IMR-90 (cell line): ENCODE measurements around the gene SAMD11. TPM values are rescaled to one million over a fixed set of nuclear protein-coding genes. Genes with fewer than 3 reads are reported as not detected.
"Not testable (repeated sequence)": the region's sequence is repeated elsewhere in the genome, so short reads cannot be mapped to it uniquely, and the experiment has no call there.

Experiments used
- ATAC-seq: fragments of 200-7000 bp; cut with Tn5 transposase; 2 replicates; pipeline ENCODE4 v1.9.1; 2020; ENCODE audit warnings: low read depth, mild to moderate bottlenecking, moderate library complexity
- BruUV-seq: library from RNA; stranded (reverse); fragments of 400-500 nt; replicated peaks from 2 replicates; lab custom pipeline; 2021; lab: Mats Ljungman, UMichigan
- CTCF ChIA-PET: fragments of 300-600 bp; formaldehyde crosslinking; extraction: SDS; loops from one replicate; lab custom pipeline; 2021; ENCODE audit warnings: antibody characterized with exemption; lab: Yijun Ruan, JAX
- POLR2A ChIA-PET: fragments of 300-600 bp; sonication (Branson Sonifier 250); formaldehyde crosslinking; loops from one replicate; lab custom pipeline; 2022; ENCODE audit warnings: antibody characterized with exemption; ENCODE audit not compliant: unreplicated experiment; lab: Charles Lee
- DNase-seq: peaks from one replicate; pipeline ENCODE4 v3.0.0; 2013
- H2AFZ ChIP-seq: replicated peaks from 2 replicates; pipeline ENCODE3; 2013; ENCODE audit warnings: low read length, mild to moderate bottlenecking; ENCODE audit not compliant: poor library complexity
- H2AK5ac ChIP-seq: 2 replicates; pipeline ENCODE4 v1.6.1; 2013; ENCODE audit warnings: low read depth, low read length, inconsistent platforms
- H2AK9ac ChIP-seq: replicated peaks from 2 replicates; pipeline ENCODE3; 2013; ENCODE audit warnings: mild to moderate bottlenecking, low read depth, low read length, moderate library complexity; ENCODE audit not compliant: poor library complexity
- H2BK120ac ChIP-seq: 2 replicates; pipeline ENCODE4 v1.6.1; 2013; ENCODE audit warnings: low read depth, low read length, inconsistent platforms
- H2BK15ac ChIP-seq: 3 replicates; pipeline ENCODE4 v1.6.1; 2013; ENCODE audit warnings: low read depth, low read length, inconsistent platforms
- H2BK20ac ChIP-seq: 2 replicates; pipeline ENCODE4 v1.6.1; 2013; ENCODE audit warnings: low read depth, mild to moderate bottlenecking, inconsistent platforms, low read length, moderate library complexity
- H2BK5ac ChIP-seq: 2 replicates; pipeline ENCODE4 v1.6.1; 2013; ENCODE audit warnings: mild to moderate bottlenecking, low read depth, low read length, inconsistent platforms; ENCODE audit not compliant: poor library complexity, severe bottlenecking
- H3K14ac ChIP-seq: replicated peaks from 2 replicates; pipeline ENCODE4 v1.6.1; 2013; ENCODE audit warnings: low read depth, low read length, inconsistent platforms
- H3K18ac ChIP-seq: 2 replicates; pipeline ENCODE4 v1.6.1; 2013; ENCODE audit warnings: low read depth, low read length, control low read depth
- H3K23ac ChIP-seq: 2 replicates; pipeline ENCODE4 v1.6.1; 2013; ENCODE audit warnings: low read depth, low read length, inconsistent platforms
- H3K27ac ChIP-seq: 2 replicates; pipeline ENCODE4 v1.5.1; 2013; ENCODE audit warnings: mild to moderate bottlenecking, control low read depth, low read length; ENCODE audit not compliant: insufficient read depth
- H3K27me3 ChIP-seq: 2 replicates; pipeline ENCODE4 v1.6.1; 2013; ENCODE audit warnings: low read length; ENCODE audit not compliant: control insufficient read depth, insufficient read depth
- H3K36me3 ChIP-seq: 2 replicates; pipeline ENCODE4 v1.6.1; 2013; ENCODE audit warnings: low read length, mixed read lengths; ENCODE audit not compliant: control insufficient read depth, insufficient read depth
- H3K4ac ChIP-seq: 2 replicates; pipeline ENCODE4 v1.6.1; 2013; ENCODE audit warnings: low read depth, low read length, inconsistent platforms
- H3K4me1 ChIP-seq: 2 replicates; pipeline ENCODE4 v1.6.1; 2013; ENCODE audit warnings: low read length, mixed read lengths; ENCODE audit not compliant: control insufficient read depth, insufficient read depth
- H3K4me2 ChIP-seq: 2 replicates; pipeline ENCODE4 v1.6.1; 2013; ENCODE audit warnings: low read depth, mild to moderate bottlenecking, control low read depth, low read length, moderate library complexity
- H3K4me3 ChIP-seq: 2 replicates; pipeline ENCODE4 v1.5.1; 2013; ENCODE audit warnings: low read depth, mild to moderate bottlenecking, control low read depth, low read length, moderate library complexity; ENCODE audit not compliant: insufficient read depth
- H3K56ac ChIP-seq: 2 replicates; pipeline ENCODE4 v1.6.1; 2013; ENCODE audit warnings: low read length, inconsistent platforms; ENCODE audit not compliant: insufficient read depth; ENCODE audit errors: extremely low read depth
- H3K79me1 ChIP-seq, 2 experiments: 2 replicates each; pipeline ENCODE4 v1.6.1; 2013; ENCODE audit warnings: low read length in 2 of 2, inconsistent platforms in 1 of 2, low read depth in 1 of 2
- H3K9ac ChIP-seq: 2 replicates; pipeline ENCODE4 v1.6.1; 2013; ENCODE audit warnings: low read depth, low read length, control low read depth
- H3K9me1 ChIP-seq: 2 replicates; pipeline ENCODE4 v1.6.1; 2013; ENCODE audit warnings: low read length, inconsistent platforms; ENCODE audit not compliant: insufficient read depth
- H3K9me3 ChIP-seq: 2 replicates; pipeline ENCODE4 v1.6.1; 2013; ENCODE audit warnings: low read length; ENCODE audit not compliant: control insufficient read depth, insufficient read depth
- H4K20me1 ChIP-seq: 2 replicates; pipeline ENCODE4 v1.6.1; 2013; ENCODE audit warnings: low read length, inconsistent platforms; ENCODE audit not compliant: insufficient read depth
- H4K5ac ChIP-seq: 2 replicates; pipeline ENCODE4 v1.6.1; 2013; ENCODE audit warnings: mild to moderate bottlenecking, low read depth, low read length, control low read depth
- H4K8ac ChIP-seq, 2 experiments: 2 replicates each; pipeline ENCODE4 v1.6.1; 2013; ENCODE audit warnings: low read depth in 2 of 2, low read length in 2 of 2, control low read depth in 1 of 2, inconsistent platforms in 1 of 2
- H4K91ac ChIP-seq: 2 replicates; pipeline ENCODE4 v1.6.1; 2013; ENCODE audit warnings: low read depth, low read length, inconsistent platforms; ENCODE audit not compliant: insufficient read depth
- WGBS, 2 experiments: methylation state at CpG; one replicate each; pipeline versions ENCODE4 v1.1.5 to v1.1.7; 2013; ENCODE audit warnings: missing lambda C conversion rate in 2 of 2; ENCODE audit not compliant: insufficient read length in 1 of 2; ENCODE audit errors: extremely low coverage in 2 of 2; 5-methylcytosine and 5-hydroxymethylcytosine counted together
- dilution Hi-C: fragments of 300-500 bp; cut with HindIII; formaldehyde crosslinking; loops from one replicate; pipeline ENCODE4 v1.14.3; 2018; ENCODE audit warnings: low sequenced_read_pairs; ENCODE audit not compliant: unreplicated experiment
- in situ Hi-C: fragments of 300-500 bp; cut with MboI; formaldehyde crosslinking; loops from 3 replicates; pipeline ENCODE4 v1.14.3; 2019; ENCODE audit warnings: low sequenced_read_pairs, inconsistent platforms, mixed read lengths
- intact Hi-C: fragments of 100-400 bp; cut with micrococcal nuclease; formaldehyde crosslinking; loops from 2 replicates; pipeline ENCODE4 v1.10.0; 2022
- polyA plus RNA-seq, 3 experiments: library from polyadenylated mRNA; depleted of rRNA; stranded (reverse); fragments of >200 nt; gene quantifications; 2 replicates each; pipeline ENCODE4 v1.2.3, GENCODE V29; 2012; ENCODE audit warnings: low replicate concordance in 1 of 3
- total RNA-seq: library from RNA; depleted of rRNA; stranded (reverse); fragments of >200 nt; gene quantifications from 2 replicates; pipeline ENCODE4 v1.2.3, GENCODE V29; 2012

The SAMD11 gene
- total and polyA plus RNA-seq, 2 of the 4 experiments (the other 2 are of a cell fraction), result 5.9 to 22.9 TPM

GRCh38 chr1:880511-880910 lies 43.2 kb upstream of the SAMD11 start:
- H2BK15ac ChIP-seq, H3K9me1 ChIP-seq, H3K56ac ChIP-seq, H2BK20ac ChIP-seq, H4K8ac ChIP-seq, H3K14ac ChIP-seq, DNase-seq, H3K23ac ChIP-seq, H2AK5ac ChIP-seq, CTCF ChIA-PET, H3K9me3 ChIP-seq, in situ Hi-C loops, intact Hi-C loops, H3K9ac ChIP-seq, H2BK120ac ChIP-seq, H2AFZ ChIP-seq, H3K27ac ChIP-seq, H2BK5ac ChIP-seq, dilution Hi-C loops, H3K36me3 ChIP-seq, H3K79me1 ChIP-seq, H4K91ac ChIP-seq, ATAC-seq, H4K20me1 ChIP-seq, POLR2A ChIA-PET, H3K4me2 ChIP-seq, H4K5ac ChIP-seq, H3K4me3 ChIP-seq, H3K4me1 ChIP-seq, H3K18ac ChIP-seq, H3K4ac ChIP-seq, H2AK9ac ChIP-seq, BruUV-seq: not testable (repeated sequence)
- WGBS, 2 experiments, result no CpG with 5 or more reads among the region's 2 CpGs
- H3K27me3 ChIP-seq, result peaks cover 14% of the 10 kb centered on the region

GRCh38 chr1:880915-881314 lies 42.8 kb upstream of the SAMD11 start:
- POLR2A ChIA-PET, H2BK5ac ChIP-seq, intact Hi-C loops, H2BK15ac ChIP-seq, H3K4ac ChIP-seq, H2AFZ ChIP-seq, H3K4me1 ChIP-seq, H3K27ac ChIP-seq, H4K8ac ChIP-seq, H2BK120ac ChIP-seq, H3K4me3 ChIP-seq, H3K79me1 ChIP-seq, H4K20me1 ChIP-seq, H3K18ac ChIP-seq, dilution Hi-C loops, CTCF ChIA-PET, H3K36me3 ChIP-seq, H2BK20ac ChIP-seq, H3K4me2 ChIP-seq, DNase-seq, H3K23ac ChIP-seq, H3K9ac ChIP-seq, in situ Hi-C loops, H2AK5ac ChIP-seq, BruUV-seq, H3K9me1 ChIP-seq, H3K9me3 ChIP-seq, H4K5ac ChIP-seq, H3K14ac ChIP-seq, H4K91ac ChIP-seq, H3K56ac ChIP-seq, ATAC-seq, H2AK9ac ChIP-seq: not testable (repeated sequence)
- WGBS, 2 experiments, result no CpG with 5 or more reads among the region's 2 CpGs
- H3K27me3 ChIP-seq, result peaks cover 15% of the 10 kb centered on the region
